Fibroblast of skin of right quadriceps (primary cell): ENCODE results near the gene IMMP2L.
A peak's percentile ranks its signal among the peaks of the same experiment; 100 is the strongest.
"Not testable (repeated sequence)": the region's sequence is repeated elsewhere in the genome, so short reads cannot be mapped to it uniquely, and the experiment has no call there.

Source experiments
- DNase-seq: peaks from one replicate; pipeline ENCODE4 v3.0.0-alpha.2; 2013

Gene IMMP2L

GRCh38 chr7:111092406-111093236 lies 469.7 kb downstream of the IMMP2L start:
- peak; percentile 25 for DNase-seq

DNA sequence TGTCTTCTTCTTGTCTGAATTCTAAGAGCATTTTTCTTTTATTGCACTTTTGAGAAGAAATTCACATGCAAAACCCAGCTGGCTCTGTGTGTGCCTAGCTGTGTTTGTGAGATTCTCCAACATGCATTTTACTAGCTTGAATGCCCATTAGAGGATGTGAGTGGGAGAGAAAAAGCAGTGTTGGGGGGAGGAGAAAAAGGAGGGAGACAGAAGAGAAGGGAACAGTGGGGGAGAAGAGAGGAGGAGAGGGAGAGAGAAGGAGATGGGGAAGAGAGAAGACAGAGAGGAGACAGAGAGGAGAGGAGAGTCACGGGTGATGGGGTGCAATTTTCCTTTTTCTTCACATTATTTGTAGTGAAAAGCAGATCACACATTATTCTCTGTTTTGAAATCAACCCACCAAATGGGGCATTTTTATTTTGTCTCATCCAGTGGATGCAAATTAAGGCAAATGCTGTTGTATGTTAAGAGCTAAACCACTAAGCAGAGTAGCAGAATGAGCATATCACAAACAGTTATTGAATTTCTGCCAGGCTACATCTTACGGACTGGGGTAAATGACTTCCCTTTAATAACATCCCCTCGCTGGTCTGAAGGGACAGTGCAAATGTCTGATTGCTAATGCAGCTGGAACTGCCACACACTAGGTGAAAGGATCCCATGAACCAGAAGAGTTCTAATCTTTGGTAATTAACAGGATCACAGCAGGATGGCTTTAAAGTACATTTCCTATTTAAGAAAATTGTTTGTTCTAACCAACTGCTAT lies 470.5 kb downstream of the IMMP2L start:
- no peak for DNase-seq

DNA sequence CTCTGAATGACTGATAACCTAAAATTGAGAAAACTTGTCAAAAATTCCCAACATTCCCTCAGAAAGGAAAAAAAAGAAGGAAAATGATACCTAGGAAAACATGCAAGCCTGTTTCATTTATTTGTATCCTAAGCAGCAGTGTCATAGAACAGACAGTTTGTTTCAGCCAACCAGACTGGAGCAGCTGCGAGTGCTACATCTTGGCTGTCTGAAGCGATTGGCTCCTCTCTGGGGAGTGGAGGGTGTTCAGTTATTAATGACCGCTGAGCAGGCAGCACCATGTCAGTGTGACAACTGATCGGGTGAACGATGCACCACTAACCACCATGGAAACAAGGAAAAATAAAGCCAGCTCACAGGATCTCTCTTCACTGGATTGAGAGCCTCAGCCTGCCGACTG lies 471.4 kb downstream of the IMMP2L start, which contains the start of gene LRRN3:
Gene LRRN3, plus strand, starts transcription at position 282 of the 400 bp plus-strand sequence. CDS start 31,646 bp downstream, outside the sequence.
- DNase-seq = peak; percentile 27

GRCh38 chr7:111089822-111090426 lies 472.4 kb downstream of the IMMP2L start:
- peak; percentile 42 for DNase-seq

- DNase-seq = no peak
Measured at GRCh38 chr7:111088328-111088727, 474.0 kb downstream of the IMMP2L start.

DNA sequence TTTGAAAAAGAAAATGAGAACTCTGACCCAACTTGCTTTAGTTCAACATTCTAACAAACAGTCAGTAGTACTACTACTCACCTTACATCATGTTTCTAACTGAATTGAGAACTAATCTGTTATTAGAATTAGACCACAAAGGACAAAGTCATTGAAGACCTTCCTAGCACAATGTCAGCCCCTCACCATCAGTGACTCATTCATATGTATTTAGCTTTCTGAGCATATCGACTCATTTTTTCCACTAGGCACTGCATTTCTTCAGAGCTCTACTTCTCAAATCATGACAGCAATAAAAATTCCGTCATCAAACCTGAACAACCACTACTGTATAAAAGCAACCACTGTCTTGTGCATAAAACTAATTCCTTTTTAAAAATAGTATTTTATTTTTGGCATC lies 475.8 kb downstream of the IMMP2L start:
- peak; percentile 35 for DNase-seq

- no peak for DNase-seq
Measured at GRCh38 chr7:111085356-111085755, 476.9 kb downstream of the IMMP2L start.

GRCh38 chr7:111083413-111083812 lies 478.9 kb downstream of the IMMP2L start:
- peak; percentile 73 for DNase-seq

GRCh38 chr7:111082351-111082750 lies 479.9 kb downstream of the IMMP2L start:
- peak; percentile 75 for DNase-seq

GRCh38 chr7:111081546-111082267 lies 480.6 kb downstream of the IMMP2L start:
- DNase-seq = no peak

GRCh38 chr7:111080495-111081105 lies 481.7 kb downstream of the IMMP2L start:
- no peak for DNase-seq

- no peak for DNase-seq
Measured at GRCh38 chr7:111077001-111077400, 485.3 kb downstream of the IMMP2L start.

DNA sequence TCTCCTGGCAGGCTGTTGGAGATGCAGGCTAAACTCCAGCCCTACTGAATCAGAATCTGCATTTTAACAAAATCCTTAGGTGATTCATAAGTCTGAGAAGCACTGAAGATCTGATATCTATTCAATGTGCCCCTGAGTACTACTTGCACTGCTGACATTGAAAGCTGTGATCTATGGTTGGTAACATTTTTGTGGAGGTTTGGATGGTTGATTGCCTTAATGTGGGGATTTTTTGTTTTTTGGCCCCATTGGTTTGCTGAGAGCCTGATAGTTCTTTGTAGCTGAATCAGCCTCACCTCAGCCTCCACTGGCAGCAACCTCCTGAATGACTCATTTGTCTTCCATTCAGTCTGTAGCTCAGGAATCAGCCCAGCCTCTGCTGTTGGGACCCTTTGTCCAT lies 486.1 kb downstream of the IMMP2L start:
- DNase-seq = peak; percentile 71

GRCh38 chr7:111075498-111075897 lies 486.8 kb downstream of the IMMP2L start:
- DNase-seq = no peak

DNA sequence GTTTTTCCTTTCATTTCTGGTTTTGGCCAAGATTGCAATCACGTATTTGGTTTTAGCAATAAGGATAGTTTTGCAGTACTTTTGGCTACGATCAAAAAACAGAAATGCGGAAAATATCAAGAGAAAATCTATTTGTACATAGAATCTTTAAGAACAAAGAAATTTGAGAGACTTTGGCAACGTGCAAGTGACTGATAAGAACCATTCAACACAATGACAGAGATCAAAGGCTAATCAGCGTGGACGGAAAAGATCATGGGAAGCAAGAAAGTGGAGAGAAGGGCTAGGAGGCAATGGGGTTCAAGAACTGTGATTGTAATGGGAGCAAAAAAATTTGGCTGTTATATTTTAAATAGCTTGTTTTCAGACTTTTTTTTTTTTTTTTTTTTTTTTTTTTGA lies 487.5 kb downstream of the IMMP2L start:
- no peak for DNase-seq

DNA sequence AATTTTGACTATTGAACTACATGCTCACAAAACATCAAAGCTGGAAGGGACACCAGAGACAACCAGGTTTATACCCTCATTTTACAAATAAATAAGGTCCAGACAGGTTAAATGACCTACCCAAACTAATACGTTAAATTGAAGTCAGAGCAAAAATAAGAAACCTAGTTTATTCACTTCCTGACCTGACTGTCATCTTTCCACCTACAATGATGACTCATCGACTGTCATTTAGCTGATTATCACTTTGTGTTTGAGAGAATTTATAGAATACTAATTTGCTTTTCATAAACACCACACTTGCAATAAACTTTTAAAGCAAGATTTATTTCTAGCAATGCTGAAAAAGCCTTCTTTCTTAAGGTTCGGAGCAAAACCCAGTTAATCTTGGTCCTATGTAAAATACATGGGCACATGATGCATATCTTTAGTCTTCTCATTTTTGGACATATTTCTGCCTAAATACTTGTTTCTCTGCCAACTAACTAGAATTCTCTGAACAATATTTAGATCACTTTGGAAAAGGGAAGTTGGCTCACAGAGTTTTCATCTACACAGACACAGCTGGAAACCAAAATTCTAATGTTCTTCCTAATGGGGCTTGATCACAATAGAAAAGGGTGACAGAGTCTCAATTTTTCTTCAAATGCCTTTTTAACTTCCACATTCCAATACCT lies 488.1 kb downstream of the IMMP2L start:
- no peak for DNase-seq

GRCh38 chr7:111072658-111073057 lies 489.6 kb downstream of the IMMP2L start:
- DNase-seq = not testable (repeated sequence)

DNA sequence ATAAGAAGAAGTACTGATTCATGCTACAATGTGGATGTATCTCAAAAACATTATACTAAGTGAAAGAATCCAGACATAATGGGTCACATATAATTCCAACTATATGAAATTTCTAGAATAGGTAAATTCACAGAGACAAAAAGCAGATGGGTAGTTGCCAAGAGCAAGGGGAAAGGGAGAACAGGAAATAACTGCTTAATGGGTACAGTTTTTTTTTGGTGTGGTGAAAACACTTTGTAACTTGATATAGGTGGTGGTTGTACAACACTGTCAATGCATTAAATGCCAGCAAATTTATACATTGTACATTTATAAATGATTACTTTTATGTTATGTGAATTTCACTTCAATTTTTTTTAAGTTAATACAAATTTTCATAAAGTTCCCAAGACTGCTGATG lies 490.7 kb downstream of the IMMP2L start:
- DNase-seq = no peak

GRCh38 chr7:111068618-111069017 lies 493.7 kb downstream of the IMMP2L start:
- DNase-seq = no peak

GRCh38 chr7:111067682-111068081 lies 494.6 kb downstream of the IMMP2L start:
- DNase-seq = no peak

- DNase-seq = no peak
Measured at GRCh38 chr7:111067251-111067650, 495.0 kb downstream of the IMMP2L start.

DNA sequence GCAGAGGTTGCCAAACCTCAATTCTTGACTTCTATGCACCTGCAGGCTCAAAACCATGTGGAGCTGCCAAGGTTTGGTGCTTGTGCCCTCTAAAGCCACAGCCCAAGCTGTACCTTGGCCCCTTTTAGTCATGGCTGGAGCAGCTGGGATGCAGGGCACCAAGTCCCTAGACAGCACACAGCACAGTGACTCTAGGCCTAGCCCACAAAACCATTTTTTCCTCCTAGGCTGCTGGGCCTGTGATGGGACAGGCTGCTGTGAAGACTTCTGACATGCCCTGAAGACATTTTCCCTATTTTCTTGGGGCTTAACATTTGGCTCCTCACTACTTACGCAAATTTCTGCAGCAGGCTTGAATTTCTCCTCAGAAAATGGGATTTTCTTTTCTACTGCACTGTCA lies 499.1 kb downstream of the IMMP2L start:
- DNase-seq = no peak
